BLaER1 treated with 17β-estradiol and CSF1 and Interleukin-3, amounts not matched to agents 10 nM and 100 nM (cell line): ENCODE measurements around the gene RHOH.

ENCODE experiments used
- H3K27ac ChIP-seq, 11 experiments: shearing (Covaris generic); formaldehyde crosslinking; 2 replicates each; pipeline ENCODE4 v1.8.1; 2022
- H3K27me3 ChIP-seq, 11 experiments: shearing (Covaris generic); formaldehyde crosslinking; 2 replicates each; pipeline ENCODE4 v1.8.1; 2022
- H3K36me3 ChIP-seq, 11 experiments: shearing (Covaris generic); formaldehyde crosslinking; 2 replicates each; pipeline ENCODE4 v1.8.1; 2022
- H3K4me1 ChIP-seq, 10 experiments: shearing (Covaris generic); formaldehyde crosslinking; 2 replicates each; pipeline ENCODE4 v1.8.1; 2022
- H3K4me2 ChIP-seq, 11 experiments: shearing (Covaris generic); formaldehyde crosslinking; 2 replicates each; pipeline ENCODE4 v1.8.1; 2022
- H3K4me3 ChIP-seq, 10 experiments: shearing (Covaris generic); formaldehyde crosslinking; 2 replicates each; pipeline ENCODE4 v1.8.1; 2022
- H3K9ac ChIP-seq, 11 experiments: shearing (Covaris generic); formaldehyde crosslinking; 2 replicates each; pipeline ENCODE4 v1.8.1; 2022
- H3K9me3 ChIP-seq, 11 experiments: shearing (Covaris generic); formaldehyde crosslinking; replicated peaks in 1 of 11; 2 replicates each; pipeline ENCODE4 v1.8.1; 2022
- H4K20me1 ChIP-seq, 11 experiments: shearing (Covaris generic); formaldehyde crosslinking; 2 replicates each; pipeline ENCODE4 v1.8.1; 2022
- Cebpa-rat ChIP-seq, 11 experiments: shearing (Covaris generic); IDR thresholded peaks; 2 replicates each; pipeline ENCODE4 v1.8.1; 2022

The RHOH gene

GRCh38 chr4:40238700-40239548 lies 42.1 kb downstream of the RHOH start:
- peaks cover 38 to 70% (median 52%) of the 10 kb centered on the region in 10 experiments for H3K4me1 ChIP-seq
- TF ChIP-seq Cebpa-rat (IDR thresholded peaks at IDR 0.05), result no peak
- peak overlapping the region in 10 of 11 experiments; percentile 5 to 74 (median 60); a peak in 18 of 22 replicates for H3K4me2 ChIP-seq
- H4K20me1 ChIP-seq, result peaks cover 0 to 61% (median 4%) of the 10 kb centered on the region in 11 experiments; a peak in 9 of 22 replicates
- no peaks in the 10 kb centered on the region for H3K27me3 ChIP-seq
- H3K9me3 ChIP-seq, result 0 out of 22 replicates have a peak, but pooled peaks cover 0 to 4% (median 0%) of the 10 kb centered on the region in 11 experiments
- H3K4me3 ChIP-seq, result no peak overlapping the region
- peaks cover 10 to 54% (median 38%) of the 10 kb centered on the region in 11 experiments for H3K36me3 ChIP-seq
- H3K27ac ChIP-seq, result peak overlapping the region in 5 of 11 experiments; percentile 12 to 27 (median 20); a peak in 6 of 22 replicates
- H3K9ac ChIP-seq, result no peak overlapping the region

- Histone ChIP-seq H3K9me3 (0 out of 22 replicates have a peak, but pooled peaks cover 0 to 4% (median 0%) of the 10 kb centered on the region in 11 experiments), H3K9ac (no peak overlapping the region), H3K4me3 (no peak overlapping the region), H3K4me1 (peaks cover 38 to 72% (median 52%) of the 10 kb centered on the region in 10 experiments), H4K20me1 (peaks cover 0 to 53% (median 0%) of the 10 kb centered on the region in 11 experiments; a peak in 9 of 22 replicates), H3K4me2 (peak overlapping the region in 3 of 11 experiments; percentile 6 to 12 (median 7); a peak in 4 of 22 replicates), H3K27ac (peak overlapping the region in 3 of 11 experiments; percentile 20 to 82 (median 20); a peak in 3 of 22 replicates), H3K27me3 (no peaks in the 10 kb centered on the region), H3K36me3 (peaks cover 14 to 55% (median 48%) of the 10 kb centered on the region in 11 experiments)
- TF ChIP-seq Cebpa-rat (IDR thresholded peaks at IDR 0.05), result no peak
These were observed 43.3 kb downstream of the RHOH start for GRCh38 chr4:40240040-40240653.

GRCh38 chr4:40241026-40241425 lies 44.2 kb downstream of the RHOH start:
- Histone ChIP-seq H3K9me3 (0 out of 22 replicates have a peak, but pooled peaks cover 0 to 4% (median 0%) of the 10 kb centered on the region in 11 experiments), H3K27ac (peak overlapping the region in 4 of 11 experiments; percentile 73 to 85 (median 80); a peak in 4 of 22 replicates), H4K20me1 (peaks cover 0 to 53% (median 0%) of the 10 kb centered on the region in 11 experiments; a peak in 9 of 22 replicates), H3K4me1 (peaks cover 38 to 72% (median 52%) of the 10 kb centered on the region in 10 experiments), H3K9ac (no peak overlapping the region), H3K4me2 (peak overlapping the region in 5 of 11 experiments; percentile 23 to 84 (median 61); a peak in 5 of 22 replicates), H3K4me3 (no peak overlapping the region), H3K36me3 (peaks cover 17 to 56% (median 48%) of the 10 kb centered on the region in 11 experiments), H3K27me3 (no peaks in the 10 kb centered on the region)
- no peak for TF ChIP-seq Cebpa-rat (IDR thresholded peaks at IDR 0.05)

GRCh38 chr4:40241941-40242340 lies 45.1 kb downstream of the RHOH start:
- H3K9ac ChIP-seq, result peak overlapping the region in 9 of 11 experiments; percentile 3 to 68 (median 51); a peak in 13 of 22 replicates
- H4K20me1 ChIP-seq, result peaks cover 0 to 52% (median 0%) of the 10 kb centered on the region in 11 experiments; a peak in 9 of 22 replicates
- peaks cover 43 to 81% (median 54%) of the 10 kb centered on the region in 10 experiments for H3K4me1 ChIP-seq
- H3K4me3 ChIP-seq, result no peak overlapping the region
- no peaks in the 10 kb centered on the region for H3K27me3 ChIP-seq
- peaks cover 21 to 61% (median 52%) of the 10 kb centered on the region in 11 experiments for H3K36me3 ChIP-seq
- H3K27ac ChIP-seq, result peak overlapping the region in 9 of 11 experiments; percentile 54 to 85 (median 74); a peak in 16 of 22 replicates
- 0 out of 22 replicates have a peak, but pooled peaks cover 0 to 4% (median 0%) of the 10 kb centered on the region in 11 experiments for H3K9me3 ChIP-seq
- peak overlapping the region in 10 of 11 experiments; percentile 5 to 84 (median 56); a peak in 19 of 22 replicates for H3K4me2 ChIP-seq
- no peak for TF ChIP-seq Cebpa-rat (IDR thresholded peaks at IDR 0.05)

GRCh38 chr4:40243386-40243948 lies 46.6 kb downstream of the RHOH start:
- peak overlapping the region in 9 of 11 experiments; percentile 54 to 85 (median 74); a peak in 19 of 22 replicates for H3K27ac ChIP-seq
- peaks cover 38 to 75% (median 51%) of the 10 kb centered on the region in 10 experiments for H3K4me1 ChIP-seq
- peaks cover 21 to 60% (median 49%) of the 10 kb centered on the region in 11 experiments for H3K36me3 ChIP-seq
- no peak for TF ChIP-seq Cebpa-rat (IDR thresholded peaks at IDR 0.05)
- peak overlapping the region in 8 of 11 experiments; percentile 23 to 84 (median 58); a peak in 14 of 22 replicates for H3K4me2 ChIP-seq
- no peak overlapping the region for H3K4me3 ChIP-seq
- H3K27me3 ChIP-seq, result no peaks in the 10 kb centered on the region
- 0 out of 22 replicates have a peak, but pooled peaks cover 0 to 4% (median 0%) of the 10 kb centered on the region in 11 experiments for H3K9me3 ChIP-seq
- peak overlapping the region in 8 of 11 experiments; percentile 42 to 68 (median 58); a peak in 11 of 22 replicates for H3K9ac ChIP-seq
- peaks cover 0 to 47% (median 0%) of the 10 kb centered on the region in 11 experiments; a peak in 9 of 22 replicates for H4K20me1 ChIP-seq

- H3K4me2 ChIP-seq, result no peak overlapping the region
- H3K27ac ChIP-seq, result peak overlapping the region in 2 of 11 experiments; percentile 78 to 85; a peak in 3 of 22 replicates
- peaks cover 29 to 66% (median 44%) of the 10 kb centered on the region in 10 experiments for H3K4me1 ChIP-seq
- 0 out of 22 replicates have a peak, but pooled peaks cover 0 to 4% (median 0%) of the 10 kb centered on the region in 11 experiments for H3K9me3 ChIP-seq
- H3K27me3 ChIP-seq, result no peaks in the 10 kb centered on the region
- H3K4me3 ChIP-seq, result no peak overlapping the region
- peaks cover 0 to 37% (median 0%) of the 10 kb centered on the region in 11 experiments; a peak in 8 of 22 replicates for H4K20me1 ChIP-seq
- no peak overlapping the region for H3K9ac ChIP-seq
- H3K36me3 ChIP-seq, result peaks cover 21 to 59% (median 43%) of the 10 kb centered on the region in 11 experiments
- no peak for TF ChIP-seq Cebpa-rat (IDR thresholded peaks at IDR 0.05)
These were observed 47.8 kb downstream of the RHOH start for GRCh38 chr4:40244606-40245005.

GRCh38 chr4:40245550-40245949 lies 48.7 kb downstream of the RHOH start:
- no peak for TF ChIP-seq Cebpa-rat (IDR thresholded peaks at IDR 0.05)
- Histone ChIP-seq H3K27ac (peak overlapping the region in 4 of 11 experiments; percentile 9 to 50 (median 19); a peak in 4 of 22 replicates), H3K9me3 (0 out of 22 replicates have a peak, but pooled peaks cover 0 to 4% (median 0%) of the 10 kb centered on the region in 11 experiments), H3K4me3 (no peak overlapping the region), H3K9ac (no peak overlapping the region; a peak in 1 of 22 replicates), H3K4me2 (no peak overlapping the region), H4K20me1 (peaks cover 0 to 28% (median 0%) of the 10 kb centered on the region in 11 experiments; a peak in 8 of 22 replicates), H3K4me1 (peaks cover 29 to 59% (median 42%) of the 10 kb centered on the region in 10 experiments), H3K27me3 (no peaks in the 10 kb centered on the region), H3K36me3 (peaks cover 21 to 55% (median 39%) of the 10 kb centered on the region in 11 experiments)
